H1 (cell line): ENCODE results near the gene SLC6A3. TPM values are rescaled to one million over a fixed set of nuclear protein-coding genes. Genes with fewer than 3 reads are reported as not detected.

ENCODE experiments used
- CTCF ChIA-PET: fragments of 300-600 bp; sonication (Branson Sonifier 250); formaldehyde crosslinking; loops from one replicate; lab custom pipeline; 2021; ENCODE audit not compliant: partially characterized antibody; lab: Charles Lee
- POLR2A ChIA-PET: fragments of 300-600 bp; sonication (Branson Sonifier 250); formaldehyde crosslinking; loops from one replicate; lab custom pipeline; 2021; ENCODE audit warnings: inconsistent platforms; ENCODE audit not compliant: partially characterized antibody; lab: Charles Lee
- DNase-seq, 2 experiments: peaks; one replicate each; pipeline versions ENCODE4 v3.0.0 to v3.0.0-alpha.2; 2010 to 2022; ENCODE audit warnings: low spot score in 2 of 2, low read depth in 1 of 2, mixed read lengths in 1 of 2
- FAIRE-seq: peaks from 2 replicates; lab custom pipeline; 2011; peaks lifted over from hg19 to GRCh38; lab: Jason Lieb, UNC
- H2AFZ ChIP-seq: 2 replicates; pipeline ENCODE4 v1.8.1; 2012; ENCODE audit warnings: low read length, inconsistent platforms
- H2AK5ac ChIP-seq: 2 replicates; pipeline ENCODE4 v1.6.1; 2013; ENCODE audit warnings: low read depth, low read length
- H2BK120ac ChIP-seq: replicated peaks from 2 replicates; pipeline ENCODE3; 2013; ENCODE audit warnings: low read depth, low read length, inconsistent platforms
- H2BK12ac ChIP-seq: 2 replicates; pipeline ENCODE4 v1.6.1; 2013; ENCODE audit warnings: low read depth, low read length
- H2BK15ac ChIP-seq: 2 replicates; pipeline ENCODE4 v1.6.1; 2013; ENCODE audit warnings: low read length
- H2BK20ac ChIP-seq: 2 replicates; pipeline ENCODE4 v1.6.1; 2013; ENCODE audit warnings: low read length
- H2BK5ac ChIP-seq: 2 replicates; pipeline ENCODE4 v1.6.1; 2013; ENCODE audit warnings: low read depth, low read length
- H3K14ac ChIP-seq: 2 replicates; pipeline ENCODE4 v1.6.1; 2013; ENCODE audit warnings: inconsistent platforms; ENCODE audit not compliant: insufficient read length
- H3K18ac ChIP-seq: 2 replicates; pipeline ENCODE4 v1.6.1; 2013; ENCODE audit warnings: low read length; ENCODE audit errors: extremely low read depth
- H3K23ac ChIP-seq: 2 replicates; pipeline ENCODE4 v1.6.1; 2013; ENCODE audit warnings: inconsistent platforms; ENCODE audit not compliant: insufficient read length
- H3K23me2 ChIP-seq: 2 replicates; pipeline ENCODE4 v1.6.1; 2013; ENCODE audit warnings: low read depth, low read length
- H3K27ac ChIP-seq: 2 replicates; pipeline ENCODE4 v1.6.1; 2011; ENCODE audit warnings: low read depth, low read length, inconsistent platforms
- H3K27me3 ChIP-seq, 4 experiments: replicated peaks in 1 of 4; 1 replicate in 1 of 4; 2 replicates in 3 of 4; pipeline versions ENCODE4 v1.6.1 to v1.8.1; 2011 to 2013; ENCODE audit warnings: low read length in 3 of 4, mild to moderate bottlenecking in 3 of 4, inconsistent platforms in 2 of 4, mixed read lengths in 2 of 4, moderate library complexity in 1 of 4; ENCODE audit not compliant: control insufficient read depth in 3 of 4, insufficient read depth in 3 of 4; ENCODE audit errors: extremely low read depth in 1 of 4
- H3K36me3 ChIP-seq, 4 experiments: 2 replicates each; pipeline versions ENCODE4 v1.6.1 to v1.8.1; 2011 to 2013; ENCODE audit warnings: mild to moderate bottlenecking in 4 of 4, low read length in 3 of 4, moderate library complexity in 2 of 4, control low read depth in 1 of 4, inconsistent platforms in 1 of 4; ENCODE audit not compliant: insufficient read depth in 4 of 4, control insufficient read depth in 2 of 4
- H3K4ac ChIP-seq: replicated peaks from 2 replicates; pipeline ENCODE3; 2013; ENCODE audit warnings: low read length, low read depth, mixed read lengths, inconsistent platforms; ENCODE audit not compliant: insufficient read length
- H3K4me1 ChIP-seq, 4 experiments: replicated peaks in 1 of 4; 1 replicate in 1 of 4; 2 replicates in 3 of 4; pipeline versions ENCODE4 v1.6.1 to v1.8.1; 2011 to 2013; ENCODE audit warnings: low read length in 3 of 4, inconsistent platforms in 2 of 4, mixed read lengths in 1 of 4; ENCODE audit not compliant: insufficient read depth in 4 of 4, control insufficient read depth in 3 of 4
- H3K4me2 ChIP-seq, 2 experiments: 2 replicates each; pipeline versions ENCODE4 v1.6.1 to v1.8.1; 2011 to 2013; ENCODE audit warnings: low read depth in 2 of 2, low read length in 2 of 2, control low read depth in 1 of 2, inconsistent platforms in 1 of 2, mild to moderate bottlenecking in 1 of 2; ENCODE audit not compliant: insufficient read depth in 1 of 2
- H3K4me3 ChIP-seq, 4 experiments: fragments of 200-600, 300-600 bp in 1 of 4; sonication (generic), shearing (Covaris generic), sonication (Bioruptor Twin) in 1 of 4; 2 replicates each; pipeline versions ENCODE4 v1.5.1 to v1.8.1; 2011 to 2016; ENCODE audit warnings: low read length in 4 of 4, low read depth in 3 of 4, control low read depth in 2 of 4, inconsistent platforms in 2 of 4, mild to moderate bottlenecking in 2 of 4, mixed read lengths in 1 of 4, moderate library complexity in 1 of 4; ENCODE audit not compliant: insufficient read depth in 2 of 4; ENCODE audit errors: extremely low read depth in 1 of 4
- H3K56ac ChIP-seq: replicated peaks from 2 replicates; pipeline ENCODE3; 2013; ENCODE audit warnings: low read depth, mild to moderate bottlenecking, mixed read lengths, low read length, inconsistent platforms; ENCODE audit not compliant: insufficient read length
- H3K79me1 ChIP-seq: 2 replicates; pipeline ENCODE4 v1.6.1; 2013; ENCODE audit warnings: low read depth, low read length, control low read depth
- H3K79me2 ChIP-seq, 2 experiments: 2 replicates each; pipeline versions ENCODE4 v1.6.1 to v1.8.1; 2012 to 2013; ENCODE audit warnings: low read length in 2 of 2, mild to moderate bottlenecking in 2 of 2, inconsistent platforms in 1 of 2; ENCODE audit not compliant: insufficient read depth in 2 of 2, control insufficient read depth in 1 of 2
- H3K9ac ChIP-seq, 4 experiments: replicated peaks in 1 of 4; 1 replicate in 1 of 4; 2 replicates in 3 of 4; pipeline versions ENCODE4 v1.6.1 to v1.8.1; 2011 to 2013; ENCODE audit warnings: low read depth in 3 of 4, low read length in 3 of 4, control low read depth in 2 of 4, mild to moderate bottlenecking in 2 of 4, moderate library complexity in 2 of 4, inconsistent platforms in 1 of 4; ENCODE audit errors: extremely low read depth in 1 of 4
- H3K9me3 ChIP-seq, 2 experiments: 2 replicates each; pipeline versions ENCODE4 v1.6.1 to v1.8.1; 2012 to 2013; ENCODE audit warnings: mild to moderate bottlenecking in 2 of 2, moderate library complexity in 2 of 2, control low read depth in 1 of 2, inconsistent platforms in 1 of 2, low read depth in 1 of 2, low read length in 1 of 2, mixed read lengths in 1 of 2; ENCODE audit not compliant: insufficient read depth in 2 of 2
- H4K20me1 ChIP-seq, 2 experiments: replicated peaks in 1 of 2; 2 replicates each; pipeline versions ENCODE3 to v1.8.1; 2011 to 2013; ENCODE audit warnings: inconsistent platforms in 2 of 2, low read length in 2 of 2, mild to moderate bottlenecking in 1 of 2; ENCODE audit not compliant: insufficient read depth in 2 of 2, control insufficient read depth in 1 of 2
- H4K5ac ChIP-seq: 2 replicates; pipeline ENCODE4 v1.6.1; 2013; ENCODE audit warnings: low read length, low read depth, mixed read lengths, inconsistent platforms; ENCODE audit not compliant: insufficient read length
- H4K8ac ChIP-seq: 2 replicates; pipeline ENCODE4 v1.8.0; 2013; ENCODE audit warnings: mild to moderate bottlenecking, moderate library complexity, low read length, inconsistent platforms; ENCODE audit not compliant: insufficient read depth; ENCODE audit errors: extremely low read depth
- H4K91ac ChIP-seq: replicated peaks from 2 replicates; pipeline ENCODE3; 2013; ENCODE audit warnings: low read length, mixed read lengths, inconsistent platforms; ENCODE audit not compliant: insufficient read length
- BCL11A ChIP-seq, 2 experiments: IDR thresholded peaks; one replicate each; pipeline ENCODE4 v1.6.1; 2011; ENCODE audit warnings: low read depth in 2 of 2, low read length in 2 of 2, mild to moderate bottlenecking in 2 of 2
- CEBPB ChIP-seq: IDR thresholded peaks from 2 replicates; pipeline ENCODE4 v1.6.1; 2012; ENCODE audit warnings: low read depth, low read length
- SP2 ChIP-seq: IDR thresholded peaks from 2 replicates; pipeline ENCODE4 v1.6.1; 2012; ENCODE audit warnings: mild to moderate bottlenecking, low read length, inconsistent platforms
- SP4 ChIP-seq: IDR thresholded peaks from 2 replicates; pipeline ENCODE4 v1.6.1; 2012; ENCODE audit warnings: low read length, inconsistent platforms
- USF2 ChIP-seq: IDR thresholded peaks from 2 replicates; pipeline ENCODE4 v1.6.1; 2011; ENCODE audit warnings: low read length, improper control_type of control experiment
- YY1 ChIP-seq: IDR thresholded peaks from 2 replicates; pipeline ENCODE4 v1.6.1; 2011; ENCODE audit warnings: low read depth, mild to moderate bottlenecking, low read length
- WGBS, 2 experiments: shearing (Covaris generic) in 1 of 2; methylation state at CpG; one replicate each; pipeline versions ENCODE4 v1.1.6 to v1.1.7; 2013 to 2015; ENCODE audit warnings: low lambda C conversion rate in 2 of 2, mixed read lengths in 2 of 2, inconsistent platforms in 1 of 2, low coverage in 1 of 2, missing lambda C conversion rate in 1 of 2; ENCODE audit not compliant: insufficient replicate concordance in 2 of 2, insufficient coverage in 1 of 2, insufficient read length in 1 of 2; ENCODE audit errors: extremely low coverage in 1 of 2, missing lambda C conversion rate in 1 of 2; 5-methylcytosine and 5-hydroxymethylcytosine counted together
- polyA plus RNA-seq, 7 experiments: library from polyadenylated mRNA; depleted of rRNA in 3 of 7; stranded (reverse) in 5 of 7; unstranded in 2 of 7; fragments of >200 nt in 5 of 7; fragments of 200-250 nt in 2 of 7; gene quantifications; 1 replicate in 5 of 7; 2 replicates in 1 of 7; 4 replicates in 1 of 7; pipeline versions ENCODE4 v1.2.1 to v1.2.3, GENCODE V29; 2011 to 2013; ENCODE audit warnings: missing spikeins in 2 of 7, mixed read lengths in 2 of 7
- total RNA-seq: library from RNA; stranded (reverse); fragmentation: NEBNext Ultra II Directional; extraction: Animal tissue kit (Norgen Biotek cat#: 25700); gene quantifications from 2 replicates; pipeline ENCODE4 v1.2.1, GENCODE V29; 2021
- TF ChIP-seq, protein P1 (sequence below): IDR thresholded peaks from 2 replicates; pipeline ENCODE4 v1.6.1; 2012; ENCODE audit warnings: low read length, inconsistent platforms

SLC6A3 gene
- total and polyA plus RNA-seq, 2 of the 8 experiments (the other 6 are each of a cell fraction or from before 2014, with no cell fraction given), result 0.48 to 0.91 TPM

DNA sequence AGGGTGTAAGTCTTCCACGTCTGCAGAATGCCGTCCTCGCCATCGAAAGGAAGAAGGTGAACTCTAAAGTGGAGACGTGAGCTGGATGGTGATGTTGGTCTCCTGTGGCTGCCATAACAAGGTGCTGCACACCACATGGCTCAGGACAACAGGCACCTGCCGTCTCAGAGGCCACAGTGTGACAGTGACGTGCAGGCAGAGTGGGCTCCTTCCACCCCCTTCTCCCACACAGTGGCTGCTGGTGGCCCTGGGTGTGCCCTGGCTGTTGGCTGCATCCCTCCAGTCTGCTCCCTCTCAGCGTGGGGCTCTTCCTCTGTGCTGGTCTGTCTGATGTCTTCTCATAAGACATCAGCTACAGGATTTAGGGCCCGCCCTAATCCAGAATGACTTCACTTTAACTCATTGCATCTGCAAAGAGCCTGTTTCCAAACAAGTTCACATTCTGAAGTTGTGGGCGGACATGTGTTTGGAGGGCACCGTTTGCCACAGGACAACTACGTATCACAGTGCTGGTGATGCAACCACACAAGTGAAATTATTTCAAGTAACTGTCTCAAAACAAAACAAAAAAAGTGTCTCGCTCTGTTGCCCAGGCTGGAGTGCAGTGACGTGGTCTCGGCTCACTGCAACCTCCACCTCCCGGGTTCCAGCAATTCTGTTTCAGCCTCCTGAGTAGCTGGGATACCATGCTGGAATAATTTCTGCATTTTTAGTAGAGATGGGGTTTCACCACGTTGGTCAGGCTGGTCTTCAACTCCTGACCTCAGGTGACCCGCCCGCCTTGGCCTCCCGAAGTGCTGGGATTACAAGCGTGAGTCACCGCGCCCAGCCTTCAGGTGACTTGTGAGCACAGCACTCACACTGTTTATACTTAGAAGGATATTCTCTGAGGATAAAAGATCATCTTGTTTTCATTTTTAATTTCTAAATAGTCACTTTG, 69.1 kb downstream of the SLC6A3 start:
- no peak overlapping the region for H2BK120ac ChIP-seq
- no peak overlapping the region for H2AFZ ChIP-seq
- peaks cover 0 to 7% (median 5%) of the 10 kb centered on the region in 4 experiments; a peak in 6 of 7 replicates for H3K4me1 ChIP-seq
- H2BK5ac ChIP-seq, result no peak overlapping the region
- no peak overlapping the region for H2BK15ac ChIP-seq
- ChIA-PET POLR2A (interaction anchor here (2.0 kb wide), 1 partner anchor 9 kb away, joined by 7 read pairs; no protein-coding TSS in a partner anchor), CTCF (interaction anchor here (0.8 to 1.9 kb wide), 3 partner anchors 10 to 79 kb away, joined by 4 read pairs; no protein-coding TSS in a partner anchor)
- 88% methylated on average over 23 of the region's 23 CpGs; no CpG with 5 or more reads in 1 of the 2 experiments for WGBS, 2 experiments
- H2AK5ac ChIP-seq, result no peak overlapping the region
- no peaks in the 10 kb centered on the region for H3K36me3 ChIP-seq
- H3K79me1 ChIP-seq, result no peaks in the 10 kb centered on the region
- no peak overlapping the region for H3K4me3 ChIP-seq
- H3K23ac ChIP-seq, result no peak overlapping the region
- no peak for DNase-seq
- H4K5ac ChIP-seq, result no peak overlapping the region
- no peak overlapping the region for H3K18ac ChIP-seq
- H4K8ac ChIP-seq, result no peak overlapping the region
- no peak overlapping the region for H2BK20ac ChIP-seq
- no peak overlapping the region for H3K14ac ChIP-seq
- H3K23me2 ChIP-seq, result peaks cover 2% of the 10 kb centered on the region; the same call in 1 of the 2 replicates
- TF ChIP-seq SP4 (no peak), USF2 (no peak), BCL11A (IDR thresholded peaks at IDR 0.05; ENCODE audit: low read depth in 2 of 2, low read length in 2 of 2) (no peak), SP2 (no peak), CEBPB (no peak), YY1 (no peak)
- TF ChIP-seq, protein P1, sequence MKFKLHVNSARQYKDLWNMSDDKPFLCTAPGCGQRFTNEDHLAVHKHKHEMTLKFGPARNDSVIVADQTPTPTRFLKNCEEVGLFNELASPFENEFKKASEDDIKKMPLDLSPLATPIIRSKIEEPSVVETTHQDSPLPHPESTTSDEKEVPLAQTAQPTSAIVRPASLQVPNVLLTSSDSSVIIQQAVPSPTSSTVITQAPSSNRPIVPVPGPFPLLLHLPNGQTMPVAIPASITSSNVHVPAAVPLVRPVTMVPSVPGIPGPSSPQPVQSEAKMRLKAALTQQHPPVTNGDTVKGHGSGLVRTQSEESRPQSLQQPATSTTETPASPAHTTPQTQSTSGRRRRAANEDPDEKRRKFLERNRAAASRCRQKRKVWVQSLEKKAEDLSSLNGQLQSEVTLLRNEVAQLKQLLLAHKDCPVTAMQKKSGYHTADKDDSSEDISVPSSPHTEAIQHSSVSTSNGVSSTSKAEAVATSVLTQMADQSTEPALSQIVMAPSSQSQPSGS, result no peak
- H3K4ac ChIP-seq, result no peak overlapping the region
- FAIRE-seq, result no peak
- no peaks in the 10 kb centered on the region for H4K20me1 ChIP-seq
- peaks cover 5 to 10% of the 10 kb centered on the region in 2 experiments; a peak in 3 of 4 replicates for H3K9me3 ChIP-seq
- H3K27ac ChIP-seq, result no peak overlapping the region
- no peaks in the 10 kb centered on the region for H3K79me2 ChIP-seq
- H2BK12ac ChIP-seq, result no peak overlapping the region
- H3K27me3 ChIP-seq, result peaks cover 1 to 17% (median 14%) of the 10 kb centered on the region in 4 experiments
- H3K9ac ChIP-seq, result no peak overlapping the region
- H4K91ac ChIP-seq, result no peak overlapping the region
- H3K56ac ChIP-seq, result no peak overlapping the region
- no peak overlapping the region for H3K4me2 ChIP-seq
